OCI-LY3 (cell line): ENCODE measurements around the gene UBXN6.

Experiments used
- CTCF ChIP-seq: fragments of 200-600, 300-600 bp; sonication (generic); IDR thresholded peaks from 2 replicates; pipeline ENCODE4 v1.5.1; 2014; ENCODE audit warnings: antibody characterized with exemption, low read length, low read depth
- EZH2phosphoT487 ChIP-seq: fragments of 200-600 bp; shearing (Covaris generic); IDR thresholded peaks from 2 replicates; pipeline ENCODE4 v1.6.1; 2018; ENCODE audit warnings: antibody characterized with exemption, mixed run types, low read depth

- TF ChIP-seq EZH2phosphoT487 (no peak), CTCF (no peak)
Observed at GRCh38 chr19:4473763-4474513, 16.3 kb upstream of the UBXN6 start.
